HEK293 (cell line): ENCODE measurements around the gene RTN4RL2.

ENCODE experiments used
- CTCF ChIA-PET: fragments of 350-600 bp; formaldehyde crosslinking; extraction: SDS; loops from one replicate; lab custom pipeline; 2021; ENCODE audit warnings: antibody characterized with exemption; lab: Yijun Ruan, JAX
- POLR2A ChIA-PET: fragments of 300-600 bp; formaldehyde crosslinking; extraction: SDS; loops from one replicate; lab custom pipeline; 2020; ENCODE audit warnings: antibody characterized with exemption, inconsistent platforms; lab: Yijun Ruan, JAX
- H3K27ac ChIP-seq: fragments of 200-500 bp; sonication (Bioruptor generic); 2 replicates; pipeline ENCODE4 v1.5.1; 2014; ENCODE audit warnings: low read depth, low read length, control low read depth, inconsistent platforms; ENCODE audit errors: extremely low read depth
- H3K36me3 ChIP-seq, 2 experiments: fragments of 200-500 bp in 1 of 2; sonication (Bioruptor generic) in 1 of 2; 1 replicate in 1 of 2; 2 replicates in 1 of 2; pipeline ENCODE4 v1.5.1; 2014 to 2017; ENCODE audit warnings: inconsistent platforms in 2 of 2, low read length in 2 of 2; ENCODE audit not compliant: control insufficient read depth in 2 of 2, insufficient read depth in 1 of 2
- H3K4me1 ChIP-seq: fragments of 200-500 bp; sonication (Bioruptor generic); 2 replicates; pipeline ENCODE4 v1.5.1; 2014; ENCODE audit warnings: mild to moderate bottlenecking, low read length, inconsistent platforms; ENCODE audit not compliant: control insufficient read depth, insufficient read depth
- H3K4me3 ChIP-seq: 2 replicates; pipeline ENCODE4 v1.5.1; 2011; ENCODE audit warnings: low read depth, mild to moderate bottlenecking, control low read depth, low read length, moderate library complexity
- H3K9me3 ChIP-seq: fragments of 200-500 bp; sonication (Bioruptor generic); 2 replicates; pipeline ENCODE4 v1.5.1; 2014; ENCODE audit warnings: low read depth, low read length, inconsistent platforms; ENCODE audit not compliant: control insufficient read depth, insufficient read depth
- KLF1 ChIP-seq: fragments of 450-650 bp; formaldehyde crosslinking; IDR thresholded peaks from 2 replicates; pipeline ENCODE4 v1.5.1; 2016; ENCODE audit warnings: missing biosample characterization, missing genetic modification characterization
- PRDM2 ChIP-seq: fragments of 450-650 bp; formaldehyde crosslinking; IDR thresholded peaks from 2 replicates; pipeline ENCODE4 v1.5.1; 2016; ENCODE audit warnings: missing biosample characterization, missing genetic modification characterization, borderline replicate concordance
- REPIN1 ChIP-seq: fragments of 450-650 bp; formaldehyde crosslinking; IDR thresholded peaks from 2 replicates; pipeline ENCODE4 v1.5.1; 2017; ENCODE audit warnings: missing biosample characterization, missing genetic modification characterization, low read depth
- ZBTB21 ChIP-seq: fragments of 450-650 bp; formaldehyde crosslinking; IDR thresholded peaks from 2 replicates; pipeline ENCODE4 v1.5.1; 2017; ENCODE audit warnings: missing biosample characterization, missing genetic modification characterization
- ZBTB6 ChIP-seq: fragments of 450-650 bp; formaldehyde crosslinking; IDR thresholded peaks from 2 replicates; pipeline ENCODE4 v1.5.1; 2017; ENCODE audit warnings: missing biosample characterization, missing genetic modification characterization
- ZEB2 ChIP-seq: fragments of 450-650 bp; formaldehyde crosslinking; IDR thresholded peaks from 2 replicates; pipeline ENCODE4 v1.5.1; 2016; ENCODE audit warnings: missing biosample characterization, missing genetic modification characterization
- ZFP37 ChIP-seq: fragments of 450-650 bp; formaldehyde crosslinking; IDR thresholded peaks from 2 replicates; pipeline ENCODE4 v1.5.1; 2016; ENCODE audit warnings: missing biosample characterization, missing genetic modification characterization
- ZFP41 ChIP-seq: fragments of 450-650 bp; formaldehyde crosslinking; IDR thresholded peaks from 2 replicates; pipeline ENCODE4 v1.5.1; 2016; ENCODE audit warnings: missing biosample characterization, missing genetic modification characterization, borderline replicate concordance
- ZIC2 ChIP-seq: fragments of 450-650 bp; formaldehyde crosslinking; IDR thresholded peaks from 2 replicates; pipeline ENCODE4 v1.5.1; 2016; ENCODE audit warnings: missing biosample characterization, missing genetic modification characterization
- ZNF19 ChIP-seq: fragments of 450-650 bp; formaldehyde crosslinking; IDR thresholded peaks from 2 replicates; pipeline ENCODE4; 2016; ENCODE audit warnings: missing biosample characterization, missing genetic modification characterization, low read depth
- ZNF391 ChIP-seq: fragments of 450-650 bp; formaldehyde crosslinking; IDR thresholded peaks from 2 replicates; pipeline ENCODE4 v1.5.1; 2016; ENCODE audit warnings: low read depth, missing biosample characterization, missing genetic modification characterization, borderline replicate concordance
- ZNF416 ChIP-seq: fragments of 450-650 bp; formaldehyde crosslinking; IDR thresholded peaks from 2 replicates; pipeline ENCODE4 v1.5.1; 2016; ENCODE audit warnings: missing biosample characterization, missing genetic modification characterization
- ZNF513 ChIP-seq: fragments of 450-650 bp; IDR thresholded peaks from 2 replicates; pipeline ENCODE4 v1.5.1; 2018; ENCODE audit warnings: missing biosample characterization, missing genetic modification characterization
- ZNF626 ChIP-seq: fragments of 450-650 bp; sonication (Bioruptor Pico); formaldehyde crosslinking; IDR thresholded peaks from 2 replicates; pipeline ENCODE4 v1.5.1; 2018; ENCODE audit warnings: missing biosample characterization, missing genetic modification characterization, inconsistent platforms
- ZNF747 ChIP-seq: fragments of 450-650 bp; formaldehyde crosslinking; IDR thresholded peaks from 2 replicates; pipeline ENCODE4 v1.5.1; 2016; ENCODE audit warnings: missing biosample characterization, missing genetic modification characterization
- ZNF837 ChIP-seq: fragments of 450-650 bp; formaldehyde crosslinking; IDR thresholded peaks from 2 replicates; pipeline ENCODE4 v1.5.1; 2016; ENCODE audit warnings: missing biosample characterization, missing genetic modification characterization
- ZSCAN5A ChIP-seq: fragments of 450-650 bp; formaldehyde crosslinking; IDR thresholded peaks from 2 replicates; pipeline ENCODE4 v1.5.1; 2016; ENCODE audit warnings: missing biosample characterization, missing genetic modification characterization

The RTN4RL2 gene

GRCh38 chr11:57474017-57474802, 13.9 kb downstream of the RTN4RL2 start (continued):
- TF ChIP-seq PRDM2 (tag by site-specific recombination): no peak
- peak; percentile 71; the same call in 1 of the 2 replicates for TF ChIP-seq ZIC2 (tag by site-specific recombination)
- TF ChIP-seq ZFP41 (tag by site-specific recombination): no peak
- TF ChIP-seq ZNF513 (tag by site-specific recombination): no peak
- TF ChIP-seq ZBTB6 (tag by site-specific recombination): no peak
- no peak for TF ChIP-seq ZNF19
- no peak for TF ChIP-seq ZNF626 (tag by site-specific recombination)
- TF ChIP-seq ZNF391 (tag by site-specific recombination): no peak
- no peak for TF ChIP-seq ZNF837 (tag by site-specific recombination)
- no peak for TF ChIP-seq ZSCAN5A (tag by site-specific recombination)
- TF ChIP-seq ZNF747 (tag by site-specific recombination): no peak
- no peak for TF ChIP-seq REPIN1 (tag by site-specific recombination)
- 0 out of 2 replicates have a peak, but pooled peaks have one; percentile 23 for TF ChIP-seq KLF1 (tag by site-specific recombination)
- no peak for TF ChIP-seq ZFP37 (tag by site-specific recombination)
- TF ChIP-seq ZBTB21 (tag by site-specific recombination): no peak
- TF ChIP-seq ZNF416 (tag by site-specific recombination): no peak

GRCh38 chr11:57474803-57475115, 14.4 kb downstream of the RTN4RL2 start:
- no peaks in the 10 kb centered on the region for H3K9me3 ChIP-seq
- POLR2A ChIA-PET: interaction anchor here (0.7 kb wide), 1 partner anchor 11 kb away, joined by 3 read pairs; no protein-coding TSS in a partner anchor
- CTCF ChIA-PET: interaction anchor here (0.7 to 0.8 kb wide), 2 partner anchors 9 to 19 kb away, joined by 3 to 6 read pairs; no protein-coding TSS in a partner anchor
- peaks cover 0 to 14% of the 10 kb centered on the region in 2 experiments; a peak in 1 of 3 replicates for H3K36me3 ChIP-seq
- H3K4me1 ChIP-seq: no peaks in the 10 kb centered on the region
- H3K4me3 ChIP-seq: no peak overlapping the region
- no peak overlapping the region for H3K27ac ChIP-seq
- TF ChIP-seq ZEB2 (tag by site-specific recombination): no peak
